HCT116 (cell line): ENCODE data around the gene FBXO34. TPM values are rescaled to one million over a fixed set of nuclear protein-coding genes. Genes with fewer than 3 reads are reported as not detected.

Source experiments
- ATAC-seq: fragments of 200-7000 bp; cut with Tn5 transposase; 2 replicates; pipeline ENCODE4 v1.9.1; 2020; ENCODE audit warnings: mild to moderate bottlenecking, moderate library complexity
- BruUV-seq: library from RNA; stranded (reverse); fragments of 400-500 nt; replicated peaks from 2 replicates; lab custom pipeline; 2021; lab: Mats Ljungman, UMichigan
- CTCF ChIA-PET: fragments of 300-600 bp; sonication (Branson Sonifier 250); formaldehyde crosslinking; loops from one replicate; lab custom pipeline; 2021; ENCODE audit warnings: antibody characterized with exemption; lab: Charles Lee
- POLR2A ChIA-PET: fragments of 300-600, 350-600 bp; sonication (Branson Sonifier 250); formaldehyde crosslinking; loops from one replicate; lab custom pipeline; 2021; ENCODE audit warnings: antibody characterized with exemption; lab: Charles Lee
- RAD21 ChIA-PET, 2 experiments: fragments of 300-600 bp; sonication (Branson Sonifier 250); formaldehyde crosslinking; loops; one replicate each; lab custom pipeline; 2023; ENCODE audit warnings: low total read pairs in 2 of 2; ENCODE audit not compliant: uncharacterized antibody in 2 of 2, unreplicated experiment in 2 of 2, low non-redundant PET in 1 of 2; lab: Charles Lee
- DNase-seq: peaks from one replicate; pipeline ENCODE4 v3.0.0-alpha.2; 2010; ENCODE audit warnings: low read depth, low spot score
- H2AFZ ChIP-seq: fragments of 200-600 bp; shearing (Covaris generic), sonication (generic); 2 replicates; pipeline ENCODE4 v1.6.1; 2017; ENCODE audit warnings: low read depth, mixed run types, mixed read lengths, antibody characterized with exemption, low read length; ENCODE audit not compliant: poor library complexity, severe bottlenecking
- H3K27ac ChIP-seq: 2 replicates; pipeline ENCODE4 v1.5.1; 2012; ENCODE audit warnings: low read depth, low read length
- H3K27me3 ChIP-seq: fragments of 200-600 bp; sonication (generic); 2 replicates; pipeline ENCODE4 v1.6.1; 2016; ENCODE audit warnings: mixed run types, low read length, mixed read lengths; ENCODE audit not compliant: insufficient read depth
- H3K36me3 ChIP-seq, 2 experiments: fragments of 200-500 bp in 1 of 2; fragments of 200-600 bp in 1 of 2; sonication (Bioruptor generic) in 1 of 2; sonication (generic) in 1 of 2; 2 replicates each; pipeline versions ENCODE4 v1.5.1 to v1.6.1; 2014 to 2016; ENCODE audit warnings: low read length in 2 of 2, inconsistent platforms in 1 of 2, mixed read lengths in 1 of 2, mixed run types in 1 of 2; ENCODE audit not compliant: insufficient read depth in 2 of 2, control insufficient read depth in 1 of 2
- H3K4me1 ChIP-seq, 2 experiments: fragments of 200-600 bp in 1 of 2; sonication (generic) in 1 of 2; 2 replicates each; pipeline versions ENCODE4 v1.5.1 to v1.6.1; 2012 to 2017; ENCODE audit warnings: low read length in 2 of 2, inconsistent platforms in 1 of 2, mild to moderate bottlenecking in 1 of 2, mixed read lengths in 1 of 2, mixed run types in 1 of 2, moderate library complexity in 1 of 2; ENCODE audit not compliant: insufficient read depth in 2 of 2, control insufficient read depth in 1 of 2
- H3K4me2 ChIP-seq: fragments of 200-600 bp; sonication (generic); 2 replicates; pipeline ENCODE4 v1.6.1; 2017; ENCODE audit warnings: mixed run types, low read length, mixed read lengths
- H3K4me3 ChIP-seq, 2 experiments: fragments of 200-600 bp in 1 of 2; sonication (generic) in 1 of 2; replicated peaks in 1 of 2; 2 replicates each; pipeline ENCODE4 v1.5.1; 2011 to 2016; ENCODE audit warnings: low read length in 2 of 2, control low read depth in 1 of 2, low read depth in 1 of 2, mild to moderate bottlenecking in 1 of 2, mixed read lengths in 1 of 2, mixed run types in 1 of 2
- H3K79me2 ChIP-seq: fragments of 200-600 bp; sonication (generic); 2 replicates; pipeline ENCODE4 v1.6.1; 2017; ENCODE audit warnings: mild to moderate bottlenecking, mixed run types, low read length, moderate library complexity, mixed read lengths; ENCODE audit not compliant: insufficient read depth
- H3K9ac ChIP-seq: fragments of 200-600 bp; sonication (generic); 2 replicates; pipeline ENCODE4 v1.6.1; 2016; ENCODE audit warnings: low read length, mixed read lengths
- H3K9me2 ChIP-seq: fragments of 200-600 bp; sonication (generic), shearing (Covaris generic); 2 replicates; pipeline ENCODE4 v1.6.1; 2017; ENCODE audit warnings: mixed run types, mild to moderate bottlenecking, moderate library complexity; ENCODE audit not compliant: insufficient read depth
- H3K9me3 ChIP-seq, 2 experiments: fragments of 200-500 bp in 1 of 2; fragments of 200-600 bp in 1 of 2; sonication (Bioruptor generic) in 1 of 2; sonication (generic) in 1 of 2; 2 replicates each; pipeline ENCODE4 v1.6.1; 2014 to 2017; ENCODE audit warnings: low read length in 2 of 2, mixed read lengths in 2 of 2, inconsistent platforms in 1 of 2, low read depth in 1 of 2, mild to moderate bottlenecking in 1 of 2, mixed run types in 1 of 2, moderate library complexity in 1 of 2; ENCODE audit not compliant: control insufficient read depth in 1 of 2, insufficient read depth in 1 of 2
- H4K20me1 ChIP-seq: fragments of 200-600 bp; sonication (generic), shearing (Covaris generic); 2 replicates; pipeline ENCODE4 v1.6.1; 2017; ENCODE audit warnings: mixed run types, mild to moderate bottlenecking, moderate library complexity; ENCODE audit not compliant: insufficient read depth
- CBX3 ChIP-seq: IDR thresholded peaks from 2 replicates; pipeline ENCODE4 v1.6.1; 2012; ENCODE audit warnings: low read depth
- CEBPB ChIP-seq: IDR thresholded peaks from 2 replicates; pipeline ENCODE4 v1.6.1; 2012; ENCODE audit warnings: low read depth
- CTCF ChIP-seq, 3 experiments: fragments of 200-600 bp in 1 of 3; sonication (generic) in 1 of 3; IDR thresholded peaks in 2 of 3; conservative IDR thresholded peaks in 1 of 3; 2 replicates each; pipeline ENCODE4 v1.5.1; 2012 to 2017; ENCODE audit warnings: low read depth in 2 of 3, low read length in 2 of 3, antibody characterized with exemption in 1 of 3, borderline replicate concordance in 1 of 3, control low read depth in 1 of 3, mild to moderate bottlenecking in 1 of 3, mixed read lengths in 1 of 3, mixed run types in 1 of 3, moderate library complexity in 1 of 3; ENCODE audit not compliant: insufficient read depth in 1 of 3
- EGR1 ChIP-seq: IDR thresholded peaks from 2 replicates; pipeline ENCODE4 v1.6.1; 2012; ENCODE audit warnings: low read depth
- EZH2 ChIP-seq: fragments of 200-600 bp; sonication (generic); IDR thresholded peaks from 2 replicates; pipeline ENCODE4 v1.6.1; 2017; ENCODE audit warnings: antibody characterized with exemption, mixed run types
- EZH2phosphoT487 ChIP-seq: fragments of 200-600 bp; IDR thresholded peaks from 2 replicates; pipeline ENCODE4 v1.6.1; 2018; ENCODE audit warnings: antibody characterized with exemption, borderline replicate concordance
- FOSL1 ChIP-seq: IDR thresholded peaks from 2 replicates; pipeline ENCODE4 v1.6.1; 2012; ENCODE audit warnings: low read depth
- JUND ChIP-seq: IDR thresholded peaks from 2 replicates; pipeline ENCODE4 v1.6.1; 2012
- MAX ChIP-seq: IDR thresholded peaks from 2 replicates; pipeline ENCODE4 v1.6.1; 2012
- POLR2A ChIP-seq: IDR thresholded peaks from 2 replicates; pipeline ENCODE4 v1.7.0; 2011; ENCODE audit warnings: borderline replicate concordance; ENCODE audit not compliant: insufficient read depth, insufficient read length; ENCODE audit errors: extremely low read depth
- POLR2AphosphoS5 ChIP-seq: IDR thresholded peaks from 2 replicates; pipeline ENCODE4 v1.6.1; 2011; ENCODE audit warnings: mild to moderate bottlenecking, low read depth, low read length, moderate library complexity
- RAD21 ChIP-seq: IDR thresholded peaks from 2 replicates; pipeline ENCODE4 v1.6.1; 2012; ENCODE audit warnings: low read depth, mild to moderate bottlenecking
- SP1 ChIP-seq: IDR thresholded peaks from 2 replicates; pipeline ENCODE4 v1.6.1; 2012; ENCODE audit warnings: low read depth
- SRF ChIP-seq: IDR thresholded peaks from 2 replicates; pipeline ENCODE4 v1.6.1; 2012; ENCODE audit warnings: low read depth
- ZBTB33 ChIP-seq: IDR thresholded peaks from 2 replicates; pipeline ENCODE4 v1.6.1; 2011; ENCODE audit warnings: mild to moderate bottlenecking, low read length, moderate library complexity; ENCODE audit not compliant: insufficient replicate concordance; ENCODE audit errors: extremely low read depth
- ZFX ChIP-seq: fragments of 450-650 bp; IDR thresholded peaks from 2 replicates; pipeline ENCODE4 v1.6.1; 2017
- ZNF274 ChIP-seq: fragments of 200-500 bp; sonication (Bioruptor generic); IDR thresholded peaks from 2 replicates; pipeline ENCODE4 v1.6.1; 2014; ENCODE audit warnings: mild to moderate bottlenecking, low read depth, low read length, inconsistent platforms
- intact Hi-C: fragments of 100-400 bp; cut with micrococcal nuclease; formaldehyde crosslinking; loops from 2 replicates; pipeline ENCODE4 v1.10.0; 2022
- total RNA-seq: library from RNA; stranded (reverse); gene quantifications from one replicate; pipeline ENCODE4 v1.2.1, GENCODE V29; 2021; ENCODE audit not compliant: unreplicated experiment
- TF ChIP-seq, protein P1 (sequence below): IDR thresholded peaks from 2 replicates; pipeline ENCODE4 v1.6.1; 2012; ENCODE audit warnings: low read depth

Gene FBXO34
- total RNA-seq, 1 experiment from 2014 or later, result 26.9 TPM

GRCh38 chr14:55324812-55325211 lies 53.6 kb downstream of the FBXO34 start:
- BruUV-seq, result no TSS peak
- no peaks in the 10 kb centered on the region for H3K9me2 ChIP-seq
- no peak for ATAC-seq
- H3K4me2 ChIP-seq, result no peak overlapping the region
- intact Hi-C loops, result no loop called here
- DNase-seq, result no peak
- H3K9me3 ChIP-seq, result no peaks in the 10 kb centered on the region
- H3K27me3 ChIP-seq, result no peaks in the 10 kb centered on the region
- CTCF ChIA-PET, result no interaction called here
- H3K79me2 ChIP-seq, result peaks cover 52% of the 10 kb centered on the region
- POLR2A ChIA-PET, result no interaction called here
- TF ChIP-seq RAD21 (no peak), CTCF (IDR thresholded peaks at IDR 0.05 in 2 of 3, conservative IDR thresholded peaks at IDR 0.05 in 1 of 3; ENCODE audit: borderline replicate concordance in 1 of 3, insufficient read depth in 1 of 3, low read depth in 2 of 3, low read length in 2 of 3) (no peak), SRF (no peak), EZH2phosphoT487 (no peak), JUND (no peak), ZBTB33 (no peak), EZH2 (no peak), CEBPB (no peak), MAX (no peak), POLR2AphosphoS5 (no peak), FOSL1 (no peak), CBX3 (no peak), ZFX (no peak), EGR1 (no peak), SP1 (no peak), ZNF274 (no peak), POLR2A (no peak)
- TF ChIP-seq, protein P1, sequence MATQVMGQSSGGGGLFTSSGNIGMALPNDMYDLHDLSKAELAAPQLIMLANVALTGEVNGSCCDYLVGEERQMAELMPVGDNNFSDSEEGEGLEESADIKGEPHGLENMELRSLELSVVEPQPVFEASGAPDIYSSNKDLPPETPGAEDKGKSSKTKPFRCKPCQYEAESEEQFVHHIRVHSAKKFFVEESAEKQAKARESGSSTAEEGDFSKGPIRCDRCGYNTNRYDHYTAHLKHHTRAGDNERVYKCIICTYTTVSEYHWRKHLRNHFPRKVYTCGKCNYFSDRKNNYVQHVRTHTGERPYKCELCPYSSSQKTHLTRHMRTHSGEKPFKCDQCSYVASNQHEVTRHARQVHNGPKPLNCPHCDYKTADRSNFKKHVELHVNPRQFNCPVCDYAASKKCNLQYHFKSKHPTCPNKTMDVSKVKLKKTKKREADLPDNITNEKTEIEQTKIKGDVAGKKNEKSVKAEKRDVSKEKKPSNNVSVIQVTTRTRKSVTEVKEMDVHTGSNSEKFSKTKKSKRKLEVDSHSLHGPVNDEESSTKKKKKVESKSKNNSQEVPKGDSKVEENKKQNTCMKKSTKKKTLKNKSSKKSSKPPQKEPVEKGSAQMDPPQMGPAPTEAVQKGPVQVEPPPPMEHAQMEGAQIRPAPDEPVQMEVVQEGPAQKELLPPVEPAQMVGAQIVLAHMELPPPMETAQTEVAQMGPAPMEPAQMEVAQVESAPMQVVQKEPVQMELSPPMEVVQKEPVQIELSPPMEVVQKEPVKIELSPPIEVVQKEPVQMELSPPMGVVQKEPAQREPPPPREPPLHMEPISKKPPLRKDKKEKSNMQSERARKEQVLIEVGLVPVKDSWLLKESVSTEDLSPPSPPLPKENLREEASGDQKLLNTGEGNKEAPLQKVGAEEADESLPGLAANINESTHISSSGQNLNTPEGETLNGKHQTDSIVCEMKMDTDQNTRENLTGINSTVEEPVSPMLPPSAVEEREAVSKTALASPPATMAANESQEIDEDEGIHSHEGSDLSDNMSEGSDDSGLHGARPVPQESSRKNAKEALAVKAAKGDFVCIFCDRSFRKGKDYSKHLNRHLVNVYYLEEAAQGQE, result no peak
- no peak overlapping the region for H3K27ac ChIP-seq
- H3K9ac ChIP-seq, result no peak overlapping the region
- H3K36me3 ChIP-seq, result no peaks in the 10 kb centered on the region
- RAD21 ChIA-PET, result no interaction called here
- no peak overlapping the region for H2AFZ ChIP-seq
- H3K4me1 ChIP-seq, result no peaks in the 10 kb centered on the region
- no peak overlapping the region for H3K4me3 ChIP-seq
- no peaks in the 10 kb centered on the region for H4K20me1 ChIP-seq
